Measurements from ENCODE around the gene CHPT1. TPM values are rescaled to one million over a fixed set of nuclear protein-coding genes. Genes with fewer than 3 reads are reported as not detected.

Gene CHPT1
- total RNA-seq, 4 donors from 2014 or later, result 160 to 272 (median 228) TPM

GRCh38 chr12:101740980-101741379, 43.5 kb downstream of the CHPT1 start:
- 81 to 85% methylated on average over 5 of the region's 5 CpGs for WGBS, 2 donors
- Histone ChIP-seq H3K27me3 (no peaks in the 10 kb centered on the region), H3K9me3 (no peaks in the 10 kb centered on the region), H3K4me1 (peaks cover 0 to 16% (median 0%) of the 10 kb centered on the region in 4 donors), H3K4me3 (no peak overlapping the region), H3K36me3 (peaks cover 0 to 84% (median 0%) of the 10 kb centered on the region in 3 donors), H3K27ac (no peak overlapping the region)
- TF ChIP-seq POLR2A (IDR thresholded peaks at IDR 0.05), result no peak
- TF ChIP-seq CTCF (IDR thresholded peaks at IDR 0.05), result no peak
- no peak for TF ChIP-seq EP300 (IDR thresholded peaks at IDR 0.05)
- DNase-seq (ENCODE audit: low spot score in 2 of 2), result no peak

GRCh38 chr12:101743242-101743641, 45.8 kb downstream of the CHPT1 start:
- Histone ChIP-seq H3K9me3 (no peaks in the 10 kb centered on the region), H3K4me3 (no peak overlapping the region), H3K4me1 (peaks cover 0 to 16% (median 0%) of the 10 kb centered on the region in 4 donors), H3K27ac (peak overlapping the region in 2 of 4 donors; percentile 27 to 70), H3K27me3 (no peaks in the 10 kb centered on the region), H3K36me3 (peaks cover 0 to 88% (median 0%) of the 10 kb centered on the region in 3 donors)
- DNase-seq (ENCODE audit: low spot score in 2 of 2), result no peak
- no peak for TF ChIP-seq EP300 (IDR thresholded peaks at IDR 0.05)
- no peak for TF ChIP-seq CTCF (IDR thresholded peaks at IDR 0.05)
- 56 to 65% methylated on average over 1 of the region's 1 CpG for WGBS, 2 donors

- TF ChIP-seq POLR2A (IDR thresholded peaks at IDR 0.05) (no peak), EP300 (IDR thresholded peaks at IDR 0.05) (no peak), CTCF (IDR thresholded peaks at IDR 0.05) (no peak)
- H3K4me3 ChIP-seq, result no peak overlapping the region
- WGBS, 2 donors, result 74 to 78% methylated on average over 10 of the region's 10 CpGs
- H3K4me1 ChIP-seq, result peaks cover 0 to 16% (median 0%) of the 10 kb centered on the region in 4 donors
- H3K9me3 ChIP-seq, result no peaks in the 10 kb centered on the region
- peaks cover 0 to 88% (median 0%) of the 10 kb centered on the region in 3 donors for H3K36me3 ChIP-seq
- DNase-seq (ENCODE audit: low spot score in 2 of 2), result no peak
- H3K27me3 ChIP-seq, result no peaks in the 10 kb centered on the region
- H3K27ac ChIP-seq, result peak overlapping the region in 3 of 4 donors; percentile 0 to 70 (median 27)
These were observed 46.5 kb downstream of the CHPT1 start for GRCh38 chr12:101743724-101744472.

- 85 to 91% methylated on average over 3 of the region's 3 CpGs for WGBS, 2 donors
- Histone ChIP-seq H3K4me3 (no peak overlapping the region), H3K27ac (no peak overlapping the region), H3K36me3 (peaks cover 0 to 88% (median 0%) of the 10 kb centered on the region in 3 donors), H3K27me3 (no peaks in the 10 kb centered on the region), H3K9me3 (no peaks in the 10 kb centered on the region), H3K4me1 (peaks cover 0 to 16% (median 0%) of the 10 kb centered on the region in 4 donors)
- DNase-seq (ENCODE audit: low spot score in 2 of 2), result no peak
- TF ChIP-seq POLR2A (IDR thresholded peaks at IDR 0.05) (no peak), EP300 (IDR thresholded peaks at IDR 0.05) (no peak), CTCF (IDR thresholded peaks at IDR 0.05) (no peak)
These were observed 48.0 kb downstream of the CHPT1 start for GRCh38 chr12:101745481-101745880.

GRCh38 chr12:101746196-101746595, 48.8 kb downstream of the CHPT1 start:
- Histone ChIP-seq H3K4me1 (peaks cover 0 to 16% (median 0%) of the 10 kb centered on the region in 4 donors), H3K27me3 (no peaks in the 10 kb centered on the region), H3K36me3 (peaks cover 0 to 88% (median 0%) of the 10 kb centered on the region in 3 donors), H3K4me3 (no peak overlapping the region), H3K27ac (no peak overlapping the region), H3K9me3 (no peaks in the 10 kb centered on the region)
- WGBS, 2 donors, result 81 to 92% methylated on average over 1 of the region's 1 CpG
- TF ChIP-seq EP300 (IDR thresholded peaks at IDR 0.05), result no peak
- TF ChIP-seq POLR2A (IDR thresholded peaks at IDR 0.05), result no peak
- no peak for TF ChIP-seq CTCF (IDR thresholded peaks at IDR 0.05)
- no peak for DNase-seq (ENCODE audit: low spot score in 2 of 2)
